Adrenal gland (tissue), 12 donors: ENCODE data around the gene PPFIA3. TPM values are rescaled to one million over a fixed set of nuclear protein-coding genes. Genes with fewer than 3 reads are reported as not detected.

Experiments used
- DNase-seq, 7 donors: peaks; one replicate each; pipeline ENCODE4 v3.0.0-alpha.2; 2019 to 2020
- H3K27ac ChIP-seq, 5 donors: fragments of 200-600 bp; sonication (generic) in 4 of 5; 1 replicate in 3 of 5; 2 replicates in 2 of 5; pipeline versions ENCODE4 v1.5.1 to v1.8.0; 2016 to 2020; ENCODE audit warnings: mild to moderate bottlenecking in 1 of 5
- H3K27me3 ChIP-seq: fragments of 200-600 bp; 2 replicates; pipeline ENCODE4 v1.8.0; 2021
- H3K36me3 ChIP-seq, 2 donors: fragments of 200-600 bp; replicated peaks in 1 of 2; 1 replicate in 1 of 2; 2 replicates in 1 of 2; pipeline versions ENCODE4 v1.5.1 to v1.8.0; 2018 to 2022
- H3K4me1 ChIP-seq, 2 donors: fragments of 200-600 bp; replicated peaks in 1 of 2; 1 replicate in 1 of 2; 2 replicates in 1 of 2; pipeline versions ENCODE4 v1.5.1 to v1.8.0; 2018 to 2021
- H3K4me3 ChIP-seq, 4 donors: fragments of 200-600 bp; sonication (generic) in 3 of 4; one replicate each; pipeline ENCODE4 v1.5.1; 2016 to 2018
- H3K9me3 ChIP-seq, 3 donors: fragments of 200-600 bp; sonication (generic) in 1 of 3; replicated peaks in 1 of 3; 1 replicate in 2 of 3; 2 replicates in 1 of 3; pipeline versions ENCODE4 v1.5.1 to v1.8.0; 2016 to 2021
- POLR2A ChIP-seq, 2 donors: fragments of 450-650 bp; IDR thresholded peaks; one replicate each; pipeline ENCODE4 v1.6.1; 2017; ENCODE audit warnings: antibody characterized with exemption in 2 of 2, mild to moderate bottlenecking in 2 of 2, moderate library complexity in 1 of 2
- WGBS, 4 donors: extraction: QIAGEN DNeasy Blood & Tissue Kit in 2 of 4; methylation state at CpG; one replicate each; pipeline versions ENCODE4 v1.1.5 to v1.1.7; 2013 to 2017; 5-methylcytosine and 5-hydroxymethylcytosine counted together
- intact Hi-C, 2 donors: fragments of 100-400 bp; cut with DNase I; formaldehyde crosslinking; loops; one replicate each; pipeline versions ENCODE4 v1.14.1 to v1.15.0; 2022 to 2023
- polyA plus RNA-seq, 3 donors: library from polyadenylated mRNA; stranded (reverse); fragments of 200-250 nt in 2 of 3; fragments of 350-450 nt in 1 of 3; fragmentation: Illumina TruSeq in 1 of 3; extraction: RNeasy Lipid Tissue Mini Kit (QIAGEN cat#74804) in 1 of 3; gene quantifications; one replicate each; pipeline ENCODE4 v1.2.3, GENCODE V29; 2013 to 2014
- total RNA-seq, 9 donors: library from RNA; depleted of rRNA in 4 of 9; stranded (reverse); fragments of >200 nt in 4 of 9; fragments of 120-200 nt in 1 of 9; fragmentation: NEBNext Ultra II Directional in 1 of 9; extraction: Animal tissue kit (Norgen Biotek cat#: 25700) in 1 of 9; gene quantifications; one replicate each; pipeline versions ENCODE4 v1.1.0 to v1.2.4, GENCODE V29; 2013 to 2023
- TF ChIP-seq, protein P1 (sequence below), 6 experiments: fragments of 450-650 bp in 4 of 6; fragments of 200-600 bp in 2 of 6; sonication (generic) in 1 of 6; IDR thresholded peaks; 1 replicate in 5 of 6; 2 replicates in 1 of 6; pipeline versions ENCODE4 v1.5.1 to v1.8.0; 2016 to 2021; ENCODE audit warnings: antibody characterized with exemption in 6 of 6, mild to moderate bottlenecking in 2 of 6, moderate library complexity in 1 of 6
- donor health status: healthy with polysubstance abuse.
- donor health status: Bipolar disorder and iron deficiency.
- donor health status: DM: yes; HTN: yes; CAD: no.
- donor health status: DM: no; HTN: no; CAD: no.
- donor health status: DM: no; HTN: no; CAD: no.
- donor health status: DM: yes; HTN: yes; CAD: no.

Gene PPFIA3
- total and polyA plus RNA-seq, 12 donors, result 2.9 to 60.2 (median 14.9) TPM

GRCh38 chr19:49165111-49165750 lies 45.9 kb downstream of the PPFIA3 start:
- Histone ChIP-seq H3K36me3 (no peaks in the 10 kb centered on the region), H3K9me3 (no peaks in the 10 kb centered on the region), H3K27me3 (no peaks in the 10 kb centered on the region), H3K4me1 (no peaks in the 10 kb centered on the region), H3K4me3 (no peak overlapping the region), H3K27ac (no peak overlapping the region)
- intact Hi-C loops, result no loop called here
- 60 to 71% (median 65%) methylated on average over 24 of the region's 24 CpGs for WGBS, 4 donors
- no peak for DNase-seq
- no peak for TF ChIP-seq POLR2A (IDR thresholded peaks at IDR 0.05)
- TF ChIP-seq, protein P1, sequence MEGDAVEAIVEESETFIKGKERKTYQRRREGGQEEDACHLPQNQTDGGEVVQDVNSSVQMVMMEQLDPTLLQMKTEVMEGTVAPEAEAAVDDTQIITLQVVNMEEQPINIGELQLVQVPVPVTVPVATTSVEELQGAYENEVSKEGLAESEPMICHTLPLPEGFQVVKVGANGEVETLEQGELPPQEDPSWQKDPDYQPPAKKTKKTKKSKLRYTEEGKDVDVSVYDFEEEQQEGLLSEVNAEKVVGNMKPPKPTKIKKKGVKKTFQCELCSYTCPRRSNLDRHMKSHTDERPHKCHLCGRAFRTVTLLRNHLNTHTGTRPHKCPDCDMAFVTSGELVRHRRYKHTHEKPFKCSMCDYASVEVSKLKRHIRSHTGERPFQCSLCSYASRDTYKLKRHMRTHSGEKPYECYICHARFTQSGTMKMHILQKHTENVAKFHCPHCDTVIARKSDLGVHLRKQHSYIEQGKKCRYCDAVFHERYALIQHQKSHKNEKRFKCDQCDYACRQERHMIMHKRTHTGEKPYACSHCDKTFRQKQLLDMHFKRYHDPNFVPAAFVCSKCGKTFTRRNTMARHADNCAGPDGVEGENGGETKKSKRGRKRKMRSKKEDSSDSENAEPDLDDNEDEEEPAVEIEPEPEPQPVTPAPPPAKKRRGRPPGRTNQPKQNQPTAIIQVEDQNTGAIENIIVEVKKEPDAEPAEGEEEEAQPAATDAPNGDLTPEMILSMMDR (IDR thresholded peaks at IDR 0.05), result no peak

DNA sequence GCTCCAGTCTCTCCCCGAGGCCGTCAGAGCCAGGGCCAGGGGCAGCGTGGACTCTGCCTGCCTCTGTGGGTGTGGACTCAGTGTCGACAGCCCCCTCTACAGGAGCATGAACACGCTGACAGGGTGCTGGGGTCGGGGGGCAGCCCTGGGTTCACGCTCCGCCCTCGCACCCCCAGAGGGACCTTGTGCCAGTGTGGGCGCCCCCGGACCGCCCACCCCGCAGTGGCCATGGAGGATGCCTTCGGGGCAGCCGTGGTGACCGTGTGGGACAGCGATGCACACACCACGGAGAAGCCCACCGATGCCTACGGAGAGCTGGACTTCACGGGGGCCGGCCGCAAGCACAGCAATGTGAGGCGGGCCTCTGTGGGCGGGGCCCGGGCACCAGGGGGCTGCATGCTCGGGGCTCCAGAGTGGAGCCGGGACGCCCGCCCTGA lies 46.5 kb downstream of the PPFIA3 start:
- TF ChIP-seq, protein P1 (IDR thresholded peaks at IDR 0.05), result no peak
- TF ChIP-seq POLR2A (IDR thresholded peaks at IDR 0.05), result no peak
- intact Hi-C loops, result no loop called here
- H3K4me1 ChIP-seq, result no peaks in the 10 kb centered on the region
- H3K4me3 ChIP-seq, result no peak overlapping the region
- no peak for DNase-seq
- H3K9me3 ChIP-seq, result no peaks in the 10 kb centered on the region
- WGBS, 4 donors, result 48 to 74% (median 50%) methylated on average over 5 to 30 of the region's 30 CpGs
- no peaks in the 10 kb centered on the region for H3K27me3 ChIP-seq
- no peak overlapping the region for H3K27ac ChIP-seq
- peaks cover 0 to 3% of the 10 kb centered on the region in 2 donors for H3K36me3 ChIP-seq

DNA sequence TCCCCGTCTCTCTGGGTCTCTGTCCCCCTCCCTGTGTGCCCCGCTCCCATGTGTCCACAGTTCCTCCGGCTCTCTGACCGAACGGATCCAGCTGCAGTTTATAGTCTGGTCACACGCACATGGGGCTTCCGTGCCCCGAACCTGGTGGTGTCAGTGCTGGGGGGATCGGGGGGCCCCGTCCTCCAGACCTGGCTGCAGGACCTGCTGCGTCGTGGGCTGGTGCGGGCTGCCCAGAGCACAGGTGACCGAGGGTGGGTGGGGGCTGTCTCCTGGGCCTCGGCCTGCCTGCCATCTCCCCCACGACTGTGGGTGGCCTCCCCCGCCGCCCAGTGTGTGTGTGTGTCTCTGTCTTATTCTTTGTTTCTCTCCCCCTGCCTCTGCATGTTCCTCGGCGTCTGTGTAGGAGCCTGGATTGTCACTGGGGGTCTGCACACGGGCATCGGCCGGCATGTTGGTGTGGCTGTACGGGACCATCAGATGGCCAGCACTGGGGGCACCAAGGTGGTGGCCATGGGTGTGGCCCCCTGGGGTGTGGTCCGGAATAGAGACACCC lies 48.6 kb downstream of the PPFIA3 start:
- Histone ChIP-seq H3K4me3 (no peak overlapping the region), H3K4me1 (no peaks in the 10 kb centered on the region), H3K36me3 (peaks cover 0 to 19% of the 10 kb centered on the region in 2 donors), H3K9me3 (no peaks in the 10 kb centered on the region), H3K27ac (no peak overlapping the region), H3K27me3 (no peaks in the 10 kb centered on the region)
- TF ChIP-seq, protein P1 (IDR thresholded peaks at IDR 0.05), result no peak
- no peak for TF ChIP-seq POLR2A (IDR thresholded peaks at IDR 0.05)
- no peak for DNase-seq
- intact Hi-C loops, result no loop called here
- 85 to 92% (median 87%) methylated on average over 12 to 25 of the region's 25 CpGs for WGBS, 4 donors

GRCh38 chr19:49168421-49168820 lies 49.1 kb downstream of the PPFIA3 start:
- peaks cover 0 to 19% of the 10 kb centered on the region in 2 donors for H3K36me3 ChIP-seq
- no peaks in the 10 kb centered on the region for H3K4me1 ChIP-seq
- H3K27ac ChIP-seq, result no peak overlapping the region
- no peaks in the 10 kb centered on the region for H3K9me3 ChIP-seq
- no peak for DNase-seq
- no peak for TF ChIP-seq POLR2A (IDR thresholded peaks at IDR 0.05)
- TF ChIP-seq, protein P1 (IDR thresholded peaks at IDR 0.05), result no peak
- H3K27me3 ChIP-seq, result no peaks in the 10 kb centered on the region
- WGBS, 4 donors, result 93 to 95% (median 94%) methylated on average over 17 to 23 of the region's 23 CpGs
- intact Hi-C loops, result no loop called here
- no peak overlapping the region for H3K4me3 ChIP-seq
